Mucosa of descending colon (tissue), 3 donors: ENCODE measurements around the gene IGHMBP2. TPM values are rescaled to one million over a fixed set of nuclear protein-coding genes. Genes with fewer than 3 reads are reported as not detected.

Source experiments
- ATAC-seq: fragments of 200-7000 bp; cut with Tn5 transposase; one replicate; pipeline ENCODE4 v1.9.1; 2020; ENCODE audit warnings: mild to moderate bottlenecking, moderate library complexity
- DNase-seq, 3 donors: peaks; one replicate each; pipeline ENCODE4 v3.0.0-alpha.2; 2020
- H3K36me3 ChIP-seq: fragments of 200-600 bp; one replicate; pipeline ENCODE4 v1.8.0; 2021; ENCODE audit warnings: low read depth, mild to moderate bottlenecking
- H3K4me1 ChIP-seq: fragments of 200-600 bp; one replicate; pipeline ENCODE4 v1.8.0; 2021; ENCODE audit warnings: low read depth, mild to moderate bottlenecking
- H3K4me3 ChIP-seq: fragments of 200-600 bp; one replicate; pipeline ENCODE4 v1.8.0; 2021; ENCODE audit warnings: mild to moderate bottlenecking
- H3K9me3 ChIP-seq: fragments of 200-600 bp; one replicate; pipeline ENCODE4 v1.8.0; 2021; ENCODE audit warnings: mild to moderate bottlenecking
- intact Hi-C, 2 donors: fragments of 100-400 bp; cut with DNase I in 1 of 2; cut with micrococcal nuclease in 1 of 2; formaldehyde crosslinking; loops; one replicate each; pipeline versions ENCODE4 v1.11.0 to v1.11.1; 2022; cut with DNase I, micrococcal nuclease
- total RNA-seq, 3 donors: library from RNA; stranded (reverse); fragmentation: NEBNext Ultra II Directional in 2 of 3; extraction: Animal tissue kit (Norgen Biotek cat#: 25700) in 2 of 3; gene quantifications; one replicate each; pipeline versions ENCODE4 v1.2.1 to v1.2.4, GENCODE V29; 2021 to 2023
- TF ChIP-seq, protein P1 (sequence below): fragments of 200-600 bp; IDR thresholded peaks from one replicate; pipeline ENCODE4 v1.8.0; 2022; ENCODE audit warnings: antibody characterized with exemption, mild to moderate bottlenecking
- donor health status: DM: no; HTN: no; CAD: no; lungs with moderate emphysema.
- donor health status: DM: no; HTN: no; CAD: no.
- donor health status: DM: no; HTN: yes; CAD: no.

The IGHMBP2 gene
- total RNA-seq, 3 donors from 2014 or later, result 19.7 to 44.7 (median 25.8) TPM

DNA sequence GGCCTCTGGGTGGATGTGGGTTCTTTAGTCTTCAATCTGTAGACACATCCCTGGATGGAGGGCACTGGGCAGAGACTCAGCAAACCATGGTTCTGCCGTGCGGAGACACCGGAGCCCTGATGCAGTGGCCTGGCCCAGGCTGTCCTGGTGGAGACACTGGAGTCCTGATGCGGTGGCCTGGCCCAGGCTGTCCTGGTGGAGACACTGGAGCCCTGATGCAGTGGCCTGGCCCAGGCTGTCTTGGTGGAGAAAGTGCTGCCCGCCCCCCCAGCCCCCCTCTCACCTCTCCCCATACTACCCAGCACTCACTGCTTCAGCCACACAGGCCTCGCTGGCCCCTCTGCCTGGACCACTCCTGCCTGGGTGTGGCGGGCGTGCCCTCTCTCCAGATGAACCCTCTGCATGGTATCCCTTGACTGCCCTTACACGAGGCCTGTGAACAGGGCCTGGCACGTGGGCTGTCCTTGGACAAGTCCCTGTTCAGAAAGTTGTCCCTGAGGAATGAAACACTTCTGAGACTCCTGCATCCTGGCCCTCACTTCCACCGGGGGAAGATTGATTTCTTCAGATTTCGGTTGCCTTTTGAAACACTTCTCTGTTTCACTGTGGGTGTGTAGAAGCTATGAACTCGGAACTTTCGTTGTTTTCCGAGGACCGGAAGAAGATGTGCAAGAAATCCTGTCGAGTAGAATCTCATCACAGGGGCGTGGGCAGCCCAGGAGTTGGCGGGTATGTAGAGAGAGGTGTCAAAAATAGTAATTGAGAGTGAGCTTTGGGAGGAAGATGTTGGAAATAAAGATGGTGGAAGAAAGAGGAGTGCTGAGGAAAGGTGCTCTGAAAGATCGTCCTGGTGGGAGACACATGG is 26.2 kb downstream of the IGHMBP2 start:
- peaks cover 16% of the 10 kb centered on the region for H3K9me3 ChIP-seq
- no peaks in the 10 kb centered on the region for H3K36me3 ChIP-seq

DNA sequence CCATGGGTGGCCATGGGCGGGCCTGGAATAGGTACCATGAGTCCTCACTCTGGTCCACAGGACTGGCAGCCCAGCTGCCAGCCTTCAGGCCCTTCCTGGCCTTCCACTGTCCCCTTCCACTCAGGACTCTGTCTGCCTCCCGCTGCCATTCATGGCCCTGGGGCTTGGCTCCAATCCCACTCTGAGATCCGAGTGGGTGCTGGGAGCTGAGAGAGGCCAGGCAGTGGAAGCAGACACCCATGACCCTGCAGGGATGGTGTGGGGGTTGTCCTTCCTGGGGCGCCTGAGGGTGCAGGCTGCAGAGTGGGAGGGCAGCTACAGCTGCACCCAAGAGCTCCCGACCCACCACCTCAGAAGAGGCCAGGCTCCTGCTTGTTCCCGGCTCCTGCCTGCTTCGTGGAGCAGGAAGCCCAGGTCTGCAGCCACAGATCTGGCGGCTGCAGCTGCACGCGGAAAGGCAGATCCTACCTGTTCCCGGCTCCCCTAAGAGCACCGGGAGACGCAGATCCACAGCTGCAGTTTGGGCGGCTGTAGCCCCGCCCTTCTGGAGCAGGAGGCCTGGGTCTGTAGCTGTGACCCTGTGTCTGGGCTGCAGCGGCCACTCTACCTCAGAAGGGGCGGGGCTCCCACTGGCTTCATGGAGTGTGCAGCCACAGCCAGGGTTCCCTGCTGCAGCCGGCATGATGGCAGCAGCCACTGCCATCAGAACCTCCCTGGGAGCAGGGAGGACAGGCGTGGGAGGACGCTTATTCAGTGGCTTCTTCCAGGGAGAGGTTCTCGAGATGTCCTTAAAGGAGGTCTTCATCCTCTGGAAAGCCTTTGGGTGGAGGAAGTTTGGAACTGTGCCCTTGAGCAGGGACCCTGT is 27.5 kb downstream of the IGHMBP2 start:
- no peaks in the 10 kb centered on the region for H3K36me3 ChIP-seq
- DNase-seq (no peak), ATAC-seq (no peak)
- TF ChIP-seq, protein P1, sequence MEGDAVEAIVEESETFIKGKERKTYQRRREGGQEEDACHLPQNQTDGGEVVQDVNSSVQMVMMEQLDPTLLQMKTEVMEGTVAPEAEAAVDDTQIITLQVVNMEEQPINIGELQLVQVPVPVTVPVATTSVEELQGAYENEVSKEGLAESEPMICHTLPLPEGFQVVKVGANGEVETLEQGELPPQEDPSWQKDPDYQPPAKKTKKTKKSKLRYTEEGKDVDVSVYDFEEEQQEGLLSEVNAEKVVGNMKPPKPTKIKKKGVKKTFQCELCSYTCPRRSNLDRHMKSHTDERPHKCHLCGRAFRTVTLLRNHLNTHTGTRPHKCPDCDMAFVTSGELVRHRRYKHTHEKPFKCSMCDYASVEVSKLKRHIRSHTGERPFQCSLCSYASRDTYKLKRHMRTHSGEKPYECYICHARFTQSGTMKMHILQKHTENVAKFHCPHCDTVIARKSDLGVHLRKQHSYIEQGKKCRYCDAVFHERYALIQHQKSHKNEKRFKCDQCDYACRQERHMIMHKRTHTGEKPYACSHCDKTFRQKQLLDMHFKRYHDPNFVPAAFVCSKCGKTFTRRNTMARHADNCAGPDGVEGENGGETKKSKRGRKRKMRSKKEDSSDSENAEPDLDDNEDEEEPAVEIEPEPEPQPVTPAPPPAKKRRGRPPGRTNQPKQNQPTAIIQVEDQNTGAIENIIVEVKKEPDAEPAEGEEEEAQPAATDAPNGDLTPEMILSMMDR, result no peak
- no peaks in the 10 kb centered on the region for H3K4me1 ChIP-seq
- intact Hi-C loops, result no loop called here
- peaks cover 3% of the 10 kb centered on the region for H3K9me3 ChIP-seq
- H3K4me3 ChIP-seq, result no peak overlapping the region

More for the DNA sequence above, 26.2 kb downstream of the IGHMBP2 start:
- TF ChIP-seq, protein P1, result no peak
- ATAC-seq (no peak), DNase-seq (no peak)
- Histone ChIP-seq H3K4me3 (no peak overlapping the region), H3K4me1 (no peaks in the 10 kb centered on the region)
- intact Hi-C loops, result no loop called here

DNA sequence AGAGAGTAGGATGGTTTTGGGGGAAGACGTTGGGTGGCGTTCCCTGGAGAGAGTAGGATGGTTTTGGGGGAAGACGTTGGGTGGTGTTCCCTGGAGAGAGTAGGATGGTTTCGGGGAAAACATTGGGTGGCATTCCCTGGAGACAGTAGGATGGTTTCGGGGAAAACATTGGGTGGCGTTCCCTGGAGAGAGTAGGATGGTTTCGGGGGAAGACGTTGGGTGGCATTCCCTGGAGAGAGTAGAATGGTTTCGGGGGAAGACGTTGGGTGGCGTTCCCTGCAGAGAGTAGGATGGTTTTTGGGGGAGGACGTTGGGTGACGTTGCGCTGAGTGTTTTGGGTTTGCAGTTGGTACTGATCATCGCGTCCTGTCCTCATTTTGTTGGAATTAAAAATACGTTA is 28.2 kb downstream of the IGHMBP2 start:
- intact Hi-C loops, result no loop called here
- DNase-seq, result no peak
- H3K4me1 ChIP-seq, result no peaks in the 10 kb centered on the region
- ATAC-seq, result no peak
- no peak overlapping the region for H3K4me3 ChIP-seq
- no peaks in the 10 kb centered on the region for H3K9me3 ChIP-seq
- TF ChIP-seq, protein P1, result no peak
- H3K36me3 ChIP-seq, result no peaks in the 10 kb centered on the region

DNA sequence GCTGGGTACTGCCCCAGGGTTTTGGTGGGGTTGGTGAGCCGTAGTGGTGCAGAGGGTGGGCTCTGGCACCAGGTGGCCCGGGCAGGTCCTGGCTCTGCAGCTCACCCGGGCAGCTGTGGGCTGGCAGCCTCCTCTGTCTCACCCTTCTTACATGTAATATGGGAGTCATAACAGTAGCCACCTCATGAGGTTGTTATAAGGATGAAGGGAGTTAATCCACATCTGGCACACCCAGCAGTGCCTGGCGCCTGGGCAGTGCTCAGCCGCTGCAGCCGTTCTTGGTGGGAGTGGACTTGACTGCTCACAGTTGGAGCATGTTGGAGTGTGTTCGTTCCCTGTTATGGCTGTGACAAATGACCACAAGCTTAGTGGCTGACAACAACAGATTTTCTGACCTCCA is 28.7 kb downstream of the IGHMBP2 start:
- Histone ChIP-seq H3K36me3 (no peaks in the 10 kb centered on the region), H3K9me3 (no peaks in the 10 kb centered on the region), H3K4me3 (no peak overlapping the region), H3K4me1 (no peaks in the 10 kb centered on the region)
- TF ChIP-seq, protein P1, result no peak
- ATAC-seq, result no peak
- intact Hi-C loops, result no loop called here
- no peak for DNase-seq

DNA sequence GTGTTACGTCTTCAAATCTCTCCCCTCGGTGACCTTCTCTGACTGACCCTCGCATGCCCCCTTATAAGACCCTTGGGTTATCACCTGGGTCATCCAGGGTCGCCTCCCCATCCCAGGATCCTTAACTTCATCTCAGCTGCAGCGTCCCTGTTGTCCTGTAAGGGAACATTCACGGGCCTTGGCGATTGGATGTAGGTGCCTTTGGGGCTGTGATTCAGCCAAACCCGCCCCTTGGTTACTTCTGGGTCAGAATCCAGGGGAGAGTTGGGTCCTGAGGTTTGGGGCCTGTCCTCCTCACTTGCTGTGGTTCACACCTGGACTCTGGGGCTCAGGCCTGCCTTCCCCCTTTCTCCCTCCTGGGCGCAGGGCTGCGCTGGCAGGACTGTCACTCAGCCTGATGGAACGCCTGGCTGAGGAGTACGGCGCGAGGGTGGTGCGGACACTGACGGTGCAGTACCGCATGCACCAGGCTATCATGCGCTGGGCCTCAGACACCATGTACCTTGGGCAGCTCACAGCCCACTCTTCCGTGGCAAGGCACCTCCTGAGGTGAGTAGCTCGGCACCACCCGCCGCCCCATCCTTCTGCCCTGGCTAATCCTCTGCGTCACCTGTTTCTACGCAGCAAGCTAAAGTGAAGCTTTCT is 29.4 kb downstream of the IGHMBP2 start:
- intact Hi-C loops, result no loop called here
- Histone ChIP-seq H3K4me3 (no peak overlapping the region), H3K36me3 (no peaks in the 10 kb centered on the region), H3K9me3 (no peaks in the 10 kb centered on the region), H3K4me1 (no peaks in the 10 kb centered on the region)
- TF ChIP-seq, protein P1, result no peak
- DNase-seq (no peak), ATAC-seq (no peak)
